Panc1 (cell line): ENCODE measurements around the gene HMCES. TPM values are rescaled to one million over a fixed set of nuclear protein-coding genes. Genes with fewer than 3 reads are reported as not detected.

Experiments used
- ATAC-seq: fragments of 200-7000 bp; cut with Tn5 transposase; 2 replicates; pipeline ENCODE4 v1.9.1; 2020; ENCODE audit warnings: mild to moderate bottlenecking, moderate library complexity
- BruUV-seq: library from RNA; stranded (reverse); fragments of 400-500 nt; replicated peaks from 2 replicates; lab custom pipeline; 2021; lab: Mats Ljungman, UMichigan
- CTCF ChIA-PET: fragments of 300-600 bp; sonication (Branson Sonifier 250); formaldehyde crosslinking; loops from one replicate; lab custom pipeline; 2022; ENCODE audit warnings: antibody characterized with exemption; lab: Charles Lee
- POLR2A ChIA-PET: fragments of 300-600 bp; sonication (Branson Sonifier 250); formaldehyde crosslinking; loops from one replicate; lab custom pipeline; 2022; ENCODE audit warnings: antibody characterized with exemption; lab: Charles Lee
- DNase-seq: peaks from one replicate; pipeline ENCODE4 v3.0.0-alpha.2; 2010; ENCODE audit warnings: low read depth, low spot score
- H3K27ac ChIP-seq: 2 replicates; pipeline ENCODE4 v1.5.1; 2011; ENCODE audit warnings: mild to moderate bottlenecking, low read length, inconsistent platforms
- H3K27me3 ChIP-seq: fragments of 200-500 bp; sonication (Bioruptor generic); 2 replicates; pipeline ENCODE4 v1.6.0; 2014; ENCODE audit warnings: low read length, inconsistent platforms; ENCODE audit not compliant: control insufficient read depth, insufficient read depth
- H3K36me3 ChIP-seq: fragments of 200-500 bp; sonication (Bioruptor generic); 2 replicates; pipeline ENCODE4 v1.5.1; 2014; ENCODE audit warnings: inconsistent platforms, mild to moderate bottlenecking, low read length, moderate library complexity; ENCODE audit not compliant: control insufficient read depth, insufficient read depth
- H3K4me1 ChIP-seq: 2 replicates; pipeline ENCODE4 v1.5.1; 2011; ENCODE audit warnings: inconsistent platforms, mild to moderate bottlenecking, low read length, moderate library complexity; ENCODE audit not compliant: control insufficient read depth, insufficient read depth
- H3K4me3 ChIP-seq, 2 experiments: 2 replicates each; pipeline ENCODE4 v1.5.1; 2011 to 2012; ENCODE audit warnings: low read depth in 2 of 2, low read length in 2 of 2, mild to moderate bottlenecking in 2 of 2, inconsistent platforms in 1 of 2, moderate library complexity in 1 of 2
- H3K9me3 ChIP-seq: fragments of 200-500 bp; sonication (Bioruptor generic); 2 replicates; pipeline ENCODE4 v1.5.1; 2014; ENCODE audit warnings: low read depth, mild to moderate bottlenecking, inconsistent platforms, low read length, moderate library complexity; ENCODE audit not compliant: control insufficient read depth, insufficient read depth
- POLR2AphosphoS5 ChIP-seq: IDR thresholded peaks from 2 replicates; pipeline ENCODE4 v1.6.1; 2012; ENCODE audit warnings: mild to moderate bottlenecking, low read depth, low read length, moderate library complexity
- SIN3A ChIP-seq: IDR thresholded peaks from 2 replicates; pipeline ENCODE4 v1.6.1; 2012; ENCODE audit warnings: low read depth, mild to moderate bottlenecking, low read length, moderate library complexity, borderline replicate concordance; ENCODE audit not compliant: insufficient read depth
- TCF7L2 ChIP-seq: IDR thresholded peaks from 2 replicates; pipeline ENCODE4 v1.6.1; 2011; ENCODE audit warnings: mild to moderate bottlenecking, low read depth, low read length, inconsistent platforms
- in situ Hi-C: cut with HindIII; loops from 2 replicates; pipeline ENCODE4 v1.10.0; 2016; ENCODE audit warnings: low sequenced_read_pairs, low pct_unique_long_range_greater_than_20kb
- intact Hi-C: fragments of 100-400 bp; cut with micrococcal nuclease; formaldehyde crosslinking; loops from one replicate; pipeline ENCODE4 v1.10.0; 2022; ENCODE audit not compliant: unreplicated experiment
- total RNA-seq: library from RNA; stranded (reverse); gene quantifications from one replicate; pipeline ENCODE4 v1.2.1, GENCODE V29; 2021; ENCODE audit not compliant: unreplicated experiment
- TF ChIP-seq, protein P1 (sequence below), 2 experiments: IDR thresholded peaks; 2 replicates each; pipeline ENCODE4 v1.6.1; 2011 to 2012; ENCODE audit warnings: low read depth in 2 of 2, control low read depth in 1 of 2, low read length in 1 of 2, mild to moderate bottlenecking in 1 of 2, moderate library complexity in 1 of 2; ENCODE audit not compliant: insufficient read depth in 1 of 2
- TF ChIP-seq, protein P2 (sequence below): fragments of 450-650 bp; IDR thresholded peaks from 2 replicates; pipeline ENCODE4 v1.5.1; 2017; ENCODE audit warnings: mild to moderate bottlenecking

Gene HMCES
- total RNA-seq, 1 experiment from 2014 or later, result 94.6 TPM

DNA sequence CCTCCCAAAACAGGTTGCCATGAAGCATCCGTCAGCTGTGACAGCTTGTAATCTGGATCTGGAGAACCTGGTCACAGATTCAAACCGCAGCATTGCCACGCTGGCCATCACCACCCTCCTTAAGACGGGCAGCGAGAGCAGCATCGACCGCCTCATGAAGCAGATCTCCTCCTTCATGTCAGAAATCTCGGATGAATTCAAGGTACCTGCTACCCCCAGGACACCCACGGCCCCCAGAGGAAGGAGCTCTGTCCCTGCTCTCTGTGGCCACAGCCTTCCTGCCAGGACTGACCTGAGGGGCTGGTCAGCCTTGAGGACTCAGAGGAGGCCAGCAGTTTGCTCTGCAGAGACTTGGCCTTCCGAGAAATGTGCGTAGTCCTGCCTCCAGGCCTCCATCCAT is 18.1 kb upstream of the HMCES start (continued):
- no peak for TF ChIP-seq SIN3A

DNA sequence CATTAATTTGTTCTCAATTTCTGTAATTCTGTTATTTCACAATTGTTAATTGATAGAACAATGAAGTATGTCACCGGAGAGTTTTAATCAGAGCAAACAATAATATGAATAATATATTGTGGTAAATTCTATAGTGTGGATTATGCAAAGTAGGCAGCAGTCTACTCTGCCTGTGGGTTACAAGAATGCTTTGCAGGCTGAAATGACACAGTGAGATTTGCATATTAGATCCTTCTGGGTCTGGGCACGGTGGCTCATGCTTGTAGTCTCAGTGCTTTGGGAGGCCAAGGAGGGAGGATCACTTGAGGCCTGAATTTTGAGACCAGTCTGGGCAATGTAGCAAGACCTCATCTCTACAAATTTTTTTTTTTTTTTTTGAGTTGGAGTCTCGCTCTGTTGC is 16.8 kb upstream of the HMCES start:
- no peak for DNase-seq
- intact Hi-C loops, result no loop called here
- H3K27me3 ChIP-seq, result no peaks in the 10 kb centered on the region
- BruUV-seq, result no TSS peak
- no peak for ATAC-seq
- H3K9me3 ChIP-seq, result no peaks in the 10 kb centered on the region
- CTCF ChIA-PET, result no interaction called here
- H3K4me1 ChIP-seq, result no peaks in the 10 kb centered on the region
- TF ChIP-seq, protein P1, sequence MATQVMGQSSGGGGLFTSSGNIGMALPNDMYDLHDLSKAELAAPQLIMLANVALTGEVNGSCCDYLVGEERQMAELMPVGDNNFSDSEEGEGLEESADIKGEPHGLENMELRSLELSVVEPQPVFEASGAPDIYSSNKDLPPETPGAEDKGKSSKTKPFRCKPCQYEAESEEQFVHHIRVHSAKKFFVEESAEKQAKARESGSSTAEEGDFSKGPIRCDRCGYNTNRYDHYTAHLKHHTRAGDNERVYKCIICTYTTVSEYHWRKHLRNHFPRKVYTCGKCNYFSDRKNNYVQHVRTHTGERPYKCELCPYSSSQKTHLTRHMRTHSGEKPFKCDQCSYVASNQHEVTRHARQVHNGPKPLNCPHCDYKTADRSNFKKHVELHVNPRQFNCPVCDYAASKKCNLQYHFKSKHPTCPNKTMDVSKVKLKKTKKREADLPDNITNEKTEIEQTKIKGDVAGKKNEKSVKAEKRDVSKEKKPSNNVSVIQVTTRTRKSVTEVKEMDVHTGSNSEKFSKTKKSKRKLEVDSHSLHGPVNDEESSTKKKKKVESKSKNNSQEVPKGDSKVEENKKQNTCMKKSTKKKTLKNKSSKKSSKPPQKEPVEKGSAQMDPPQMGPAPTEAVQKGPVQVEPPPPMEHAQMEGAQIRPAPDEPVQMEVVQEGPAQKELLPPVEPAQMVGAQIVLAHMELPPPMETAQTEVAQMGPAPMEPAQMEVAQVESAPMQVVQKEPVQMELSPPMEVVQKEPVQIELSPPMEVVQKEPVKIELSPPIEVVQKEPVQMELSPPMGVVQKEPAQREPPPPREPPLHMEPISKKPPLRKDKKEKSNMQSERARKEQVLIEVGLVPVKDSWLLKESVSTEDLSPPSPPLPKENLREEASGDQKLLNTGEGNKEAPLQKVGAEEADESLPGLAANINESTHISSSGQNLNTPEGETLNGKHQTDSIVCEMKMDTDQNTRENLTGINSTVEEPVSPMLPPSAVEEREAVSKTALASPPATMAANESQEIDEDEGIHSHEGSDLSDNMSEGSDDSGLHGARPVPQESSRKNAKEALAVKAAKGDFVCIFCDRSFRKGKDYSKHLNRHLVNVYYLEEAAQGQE (IDR thresholded peaks at IDR 0.05; ENCODE audit: insufficient read depth in 1 of 2, low read depth in 2 of 2, low read length in 1 of 2), result no peak
- TF ChIP-seq, protein P2, sequence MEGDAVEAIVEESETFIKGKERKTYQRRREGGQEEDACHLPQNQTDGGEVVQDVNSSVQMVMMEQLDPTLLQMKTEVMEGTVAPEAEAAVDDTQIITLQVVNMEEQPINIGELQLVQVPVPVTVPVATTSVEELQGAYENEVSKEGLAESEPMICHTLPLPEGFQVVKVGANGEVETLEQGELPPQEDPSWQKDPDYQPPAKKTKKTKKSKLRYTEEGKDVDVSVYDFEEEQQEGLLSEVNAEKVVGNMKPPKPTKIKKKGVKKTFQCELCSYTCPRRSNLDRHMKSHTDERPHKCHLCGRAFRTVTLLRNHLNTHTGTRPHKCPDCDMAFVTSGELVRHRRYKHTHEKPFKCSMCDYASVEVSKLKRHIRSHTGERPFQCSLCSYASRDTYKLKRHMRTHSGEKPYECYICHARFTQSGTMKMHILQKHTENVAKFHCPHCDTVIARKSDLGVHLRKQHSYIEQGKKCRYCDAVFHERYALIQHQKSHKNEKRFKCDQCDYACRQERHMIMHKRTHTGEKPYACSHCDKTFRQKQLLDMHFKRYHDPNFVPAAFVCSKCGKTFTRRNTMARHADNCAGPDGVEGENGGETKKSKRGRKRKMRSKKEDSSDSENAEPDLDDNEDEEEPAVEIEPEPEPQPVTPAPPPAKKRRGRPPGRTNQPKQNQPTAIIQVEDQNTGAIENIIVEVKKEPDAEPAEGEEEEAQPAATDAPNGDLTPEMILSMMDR, result no peak
- TF ChIP-seq SIN3A (no peak), TCF7L2 (no peak), POLR2AphosphoS5 (no peak)
- in situ Hi-C loops, result no loop called here
- POLR2A ChIA-PET, result interaction anchor here (0.7 kb wide), 1 partner anchor 104 kb away, joined by 3 read pairs; no protein-coding TSS in a partner anchor
- no peak overlapping the region for H3K4me3 ChIP-seq
- peaks cover 40% of the 10 kb centered on the region for H3K36me3 ChIP-seq
- no peak overlapping the region for H3K27ac ChIP-seq

DNA sequence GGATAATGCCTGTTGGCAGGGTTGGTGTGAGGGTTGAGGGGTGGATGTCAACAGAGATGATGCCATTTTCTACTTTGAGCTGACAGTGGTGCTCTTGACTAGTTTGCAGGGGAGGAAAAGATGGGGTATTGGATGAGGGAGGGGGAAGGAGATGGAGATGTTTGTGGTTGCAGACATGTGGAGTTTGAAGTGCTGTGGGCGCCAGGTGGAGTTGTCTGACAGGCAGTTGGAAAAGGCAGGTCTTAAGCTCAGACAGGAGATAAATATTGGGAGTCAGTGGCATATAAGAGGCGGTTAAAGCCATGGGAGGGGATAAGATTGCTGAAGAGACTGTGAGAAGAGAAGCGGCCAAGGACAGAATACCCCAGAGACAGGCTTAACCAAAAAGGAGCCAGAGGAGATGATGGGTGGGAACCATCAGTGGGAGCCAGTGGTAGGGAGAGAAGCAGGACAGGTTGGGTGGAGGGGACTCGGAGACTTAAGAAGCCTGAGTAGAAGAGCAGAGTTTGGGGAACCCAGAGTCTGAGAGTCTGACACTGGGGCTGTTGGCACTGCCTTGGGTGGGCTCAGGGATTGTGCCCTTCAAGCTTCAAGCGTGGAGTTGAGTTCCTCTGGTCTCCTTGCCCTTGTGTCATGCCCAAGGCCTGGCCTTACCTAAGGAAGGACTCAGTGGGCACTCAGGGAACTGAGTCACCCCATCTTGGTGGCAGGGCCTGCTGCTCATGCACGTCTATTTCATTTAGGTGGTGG is 15.3 kb upstream of the HMCES start:
- in situ Hi-C loops, result no loop called here

More for the DNA sequence above, 15.3 kb upstream of the HMCES start:
- no TSS peak for BruUV-seq
- intact Hi-C loops, result no loop called here
- ChIA-PET CTCF (interaction anchor here (0.6 kb wide), 1 partner anchor 388 kb away, joined by 3 read pairs; no protein-coding TSS in a partner anchor), POLR2A (no interaction called here)
- Histone ChIP-seq H3K36me3 (peaks cover 41% of the 10 kb centered on the region), H3K4me3 (no peak overlapping the region), H3K9me3 (no peaks in the 10 kb centered on the region), H3K27ac (no peak overlapping the region), H3K4me1 (no peaks in the 10 kb centered on the region), H3K27me3 (no peaks in the 10 kb centered on the region)
- TF ChIP-seq, protein P1 (IDR thresholded peaks at IDR 0.05; ENCODE audit: insufficient read depth in 1 of 2, low read depth in 2 of 2, low read length in 1 of 2), result no peak
- TF ChIP-seq TCF7L2, result no peak
- TF ChIP-seq, protein P2, result no peak
- ATAC-seq (no peak), DNase-seq (no peak)
